CD4-positive, alpha-beta T cell treated with Interleukin-10 for 1 hour (primary cell): ENCODE results near the gene PNO1.

Experiments used
- DNase-seq: peaks from one replicate; pipeline ENCODE4 v3.0.0-alpha.2; 2020

PNO1 gene

GRCh38 chr2:68200157-68200787 lies 42.6 kb downstream of the PNO1 start:
- no peak for DNase-seq

- DNase-seq = peak; percentile 31
These were observed 45.9 kb downstream of the PNO1 start for GRCh38 chr2:68203587-68203986.

DNA sequence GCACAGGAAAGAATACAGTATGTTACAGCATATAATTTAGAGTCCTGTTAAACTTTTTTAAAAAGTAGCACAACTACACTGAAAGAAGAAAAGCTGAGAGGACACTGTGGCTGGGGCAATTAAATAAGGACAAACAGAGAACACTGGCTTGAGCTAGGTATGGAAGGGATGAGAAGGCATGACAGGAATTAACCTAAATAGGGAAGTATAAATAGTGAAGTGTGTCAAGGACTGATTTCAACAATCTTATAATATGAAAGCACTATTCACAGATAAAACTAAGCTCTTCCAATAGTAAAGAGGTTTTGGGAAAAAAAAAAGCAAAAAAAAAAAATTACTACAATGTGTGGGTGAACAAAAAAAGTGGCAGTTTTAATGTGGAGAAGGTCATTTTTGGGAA lies 49.1 kb downstream of the PNO1 start:
- DNase-seq = no peak

- no peak for DNase-seq
These were observed 56.7 kb downstream of the PNO1 start for GRCh38 chr2:68214381-68214780.

GRCh38 chr2:68216454-68217310 lies 59.0 kb downstream of the PNO1 start:
- DNase-seq = no peak

DNA sequence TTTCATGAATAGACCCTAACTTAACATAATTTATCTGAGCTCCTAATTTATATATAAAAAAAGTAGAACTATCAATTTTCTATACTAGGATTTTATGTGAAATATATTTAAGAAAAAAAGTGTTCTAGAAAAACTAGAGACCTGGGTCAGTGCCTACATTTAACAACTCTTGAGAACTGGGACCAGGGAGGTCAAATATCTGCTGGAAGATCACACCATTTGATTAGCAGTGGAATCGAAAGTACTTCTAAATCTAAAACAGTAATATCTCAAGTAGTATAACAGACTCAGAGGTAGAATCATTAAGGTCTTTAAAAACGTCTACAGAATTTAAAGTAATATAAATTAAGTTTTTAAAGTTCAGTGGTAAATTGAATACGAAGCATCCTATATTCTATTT lies 60.0 kb downstream of the PNO1 start:
- DNase-seq = no peak

- DNase-seq = no peak
These were observed 60.7 kb downstream of the PNO1 start for GRCh38 chr2:68218343-68218901.

- DNase-seq = no peak
These were observed 64.6 kb downstream of the PNO1 start for GRCh38 chr2:68222287-68222686.

DNA sequence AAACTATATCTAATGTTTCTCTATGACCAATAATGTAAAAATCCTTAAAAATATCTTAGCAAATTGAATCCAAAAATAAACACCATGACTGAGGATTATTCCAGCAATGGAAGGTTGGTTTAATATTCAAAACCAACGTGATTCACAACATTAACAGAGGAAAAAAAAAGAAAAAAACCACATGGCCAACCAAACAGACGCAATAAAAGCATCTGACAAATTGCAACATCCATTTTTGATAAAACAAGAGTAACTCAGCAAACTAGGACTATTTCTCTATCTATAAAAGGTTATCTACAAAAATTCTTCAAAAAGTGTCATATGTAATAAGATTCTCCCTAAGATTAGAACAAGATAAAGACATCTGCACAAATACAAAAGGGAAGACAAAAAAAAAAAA lies 65.7 kb downstream of the PNO1 start:
- no peak for DNase-seq

GRCh38 chr2:68225119-68225632 lies 67.5 kb downstream of the PNO1 start:
- peak; percentile 48 for DNase-seq
